Liver (tissue), 3 donors: Measurements from ENCODE around the gene ITGBL1.

Experiments used
- FOXA2 ChIP-seq: IDR thresholded peaks from 2 replicates; pipeline ENCODE4 v1.6.1; 2016; ENCODE audit warnings: antibody characterized with exemption
- RAD21 ChIP-seq, 2 donors: IDR thresholded peaks; 2 replicates each; pipeline ENCODE4 v1.6.1; 2016; ENCODE audit warnings: antibody characterized with exemption in 2 of 2, mild to moderate bottlenecking in 2 of 2
- RXRA ChIP-seq, 2 donors: IDR thresholded peaks; 2 replicates each; pipeline ENCODE4 v1.6.1; 2017 to 2018; ENCODE audit warnings: antibody characterized with exemption in 2 of 2, mild to moderate bottlenecking in 1 of 2
- SP1 ChIP-seq: IDR thresholded peaks from 2 replicates; pipeline ENCODE4 v1.6.1; 2018; ENCODE audit warnings: antibody characterized with exemption, mild to moderate bottlenecking
- TAF1 ChIP-seq: conservative IDR thresholded peaks from 2 replicates; pipeline ENCODE4 v1.6.1; 2016; ENCODE audit warnings: antibody characterized with exemption, mild to moderate bottlenecking
- TF ChIP-seq, protein P1 (sequence below): IDR thresholded peaks from 2 replicates; pipeline ENCODE4 v1.6.1; 2016; ENCODE audit warnings: antibody characterized with exemption
- TF ChIP-seq, protein P2 (sequence below): fragments of 150-350 bp; IDR thresholded peaks from 2 replicates; pipeline ENCODE4 v1.5.1; 2017; ENCODE audit warnings: improper control_type of control experiment, low read depth, low read length; ENCODE audit not compliant: missing input control
- TF ChIP-seq, protein P3 (sequence below): IDR thresholded peaks from 2 replicates; pipeline ENCODE4 v1.6.1; 2016; ENCODE audit warnings: antibody characterized with exemption
- TF ChIP-seq, protein P4 (sequence below): IDR thresholded peaks from 2 replicates; pipeline ENCODE4 v1.6.1; 2016; ENCODE audit warnings: antibody characterized with exemption, mild to moderate bottlenecking
- donor health status: healthy.
- donor health status: healthy.

DNA sequence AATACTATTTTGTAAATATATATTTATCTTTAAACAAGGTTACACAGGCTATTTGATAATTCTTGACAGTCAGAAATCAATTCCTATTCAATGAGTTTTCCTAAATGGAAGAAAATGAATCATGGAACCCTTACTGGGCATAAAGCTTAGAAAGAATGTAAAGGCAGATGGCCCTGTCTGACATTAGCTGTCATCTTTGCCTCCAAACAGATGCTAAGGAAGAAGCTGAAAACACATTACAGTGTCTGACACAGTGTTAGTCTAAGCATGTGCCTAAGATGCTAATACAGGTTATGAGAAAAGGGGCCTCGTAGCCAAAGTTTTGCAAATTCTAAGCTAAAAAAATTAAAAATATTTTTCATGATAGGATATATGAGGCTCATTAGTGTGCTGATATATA is 112.8 kb downstream of the ITGBL1 start:
- TF ChIP-seq, protein P1, sequence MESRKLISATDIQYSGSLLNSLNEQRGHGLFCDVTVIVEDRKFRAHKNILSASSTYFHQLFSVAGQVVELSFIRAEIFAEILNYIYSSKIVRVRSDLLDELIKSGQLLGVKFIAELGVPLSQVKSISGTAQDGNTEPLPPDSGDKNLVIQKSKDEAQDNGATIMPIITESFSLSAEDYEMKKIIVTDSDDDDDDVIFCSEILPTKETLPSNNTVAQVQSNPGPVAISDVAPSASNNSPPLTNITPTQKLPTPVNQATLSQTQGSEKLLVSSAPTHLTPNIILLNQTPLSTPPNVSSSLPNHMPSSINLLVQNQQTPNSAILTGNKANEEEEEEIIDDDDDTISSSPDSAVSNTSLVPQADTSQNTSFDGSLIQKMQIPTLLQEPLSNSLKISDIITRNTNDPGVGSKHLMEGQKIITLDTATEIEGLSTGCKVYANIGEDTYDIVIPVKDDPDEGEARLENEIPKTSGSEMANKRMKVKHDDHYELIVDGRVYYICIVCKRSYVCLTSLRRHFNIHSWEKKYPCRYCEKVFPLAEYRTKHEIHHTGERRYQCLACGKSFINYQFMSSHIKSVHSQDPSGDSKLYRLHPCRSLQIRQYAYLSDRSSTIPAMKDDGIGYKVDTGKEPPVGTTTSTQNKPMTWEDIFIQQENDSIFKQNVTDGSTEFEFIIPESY = no peak
- TF ChIP-seq RAD21 (IDR thresholded peaks at IDR 0.05) (no peak), TAF1 (no peak), FOXA2 (no peak), SP1 (no peak), RXRA (IDR thresholded peaks at IDR 0.05) (no peak)
- TF ChIP-seq, protein P2, sequence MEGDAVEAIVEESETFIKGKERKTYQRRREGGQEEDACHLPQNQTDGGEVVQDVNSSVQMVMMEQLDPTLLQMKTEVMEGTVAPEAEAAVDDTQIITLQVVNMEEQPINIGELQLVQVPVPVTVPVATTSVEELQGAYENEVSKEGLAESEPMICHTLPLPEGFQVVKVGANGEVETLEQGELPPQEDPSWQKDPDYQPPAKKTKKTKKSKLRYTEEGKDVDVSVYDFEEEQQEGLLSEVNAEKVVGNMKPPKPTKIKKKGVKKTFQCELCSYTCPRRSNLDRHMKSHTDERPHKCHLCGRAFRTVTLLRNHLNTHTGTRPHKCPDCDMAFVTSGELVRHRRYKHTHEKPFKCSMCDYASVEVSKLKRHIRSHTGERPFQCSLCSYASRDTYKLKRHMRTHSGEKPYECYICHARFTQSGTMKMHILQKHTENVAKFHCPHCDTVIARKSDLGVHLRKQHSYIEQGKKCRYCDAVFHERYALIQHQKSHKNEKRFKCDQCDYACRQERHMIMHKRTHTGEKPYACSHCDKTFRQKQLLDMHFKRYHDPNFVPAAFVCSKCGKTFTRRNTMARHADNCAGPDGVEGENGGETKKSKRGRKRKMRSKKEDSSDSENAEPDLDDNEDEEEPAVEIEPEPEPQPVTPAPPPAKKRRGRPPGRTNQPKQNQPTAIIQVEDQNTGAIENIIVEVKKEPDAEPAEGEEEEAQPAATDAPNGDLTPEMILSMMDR = no peak
- TF ChIP-seq, protein P3, sequence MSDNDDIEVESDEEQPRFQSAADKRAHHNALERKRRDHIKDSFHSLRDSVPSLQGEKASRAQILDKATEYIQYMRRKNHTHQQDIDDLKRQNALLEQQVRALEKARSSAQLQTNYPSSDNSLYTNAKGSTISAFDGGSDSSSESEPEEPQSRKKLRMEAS = no peak
- TF ChIP-seq, protein P4, sequence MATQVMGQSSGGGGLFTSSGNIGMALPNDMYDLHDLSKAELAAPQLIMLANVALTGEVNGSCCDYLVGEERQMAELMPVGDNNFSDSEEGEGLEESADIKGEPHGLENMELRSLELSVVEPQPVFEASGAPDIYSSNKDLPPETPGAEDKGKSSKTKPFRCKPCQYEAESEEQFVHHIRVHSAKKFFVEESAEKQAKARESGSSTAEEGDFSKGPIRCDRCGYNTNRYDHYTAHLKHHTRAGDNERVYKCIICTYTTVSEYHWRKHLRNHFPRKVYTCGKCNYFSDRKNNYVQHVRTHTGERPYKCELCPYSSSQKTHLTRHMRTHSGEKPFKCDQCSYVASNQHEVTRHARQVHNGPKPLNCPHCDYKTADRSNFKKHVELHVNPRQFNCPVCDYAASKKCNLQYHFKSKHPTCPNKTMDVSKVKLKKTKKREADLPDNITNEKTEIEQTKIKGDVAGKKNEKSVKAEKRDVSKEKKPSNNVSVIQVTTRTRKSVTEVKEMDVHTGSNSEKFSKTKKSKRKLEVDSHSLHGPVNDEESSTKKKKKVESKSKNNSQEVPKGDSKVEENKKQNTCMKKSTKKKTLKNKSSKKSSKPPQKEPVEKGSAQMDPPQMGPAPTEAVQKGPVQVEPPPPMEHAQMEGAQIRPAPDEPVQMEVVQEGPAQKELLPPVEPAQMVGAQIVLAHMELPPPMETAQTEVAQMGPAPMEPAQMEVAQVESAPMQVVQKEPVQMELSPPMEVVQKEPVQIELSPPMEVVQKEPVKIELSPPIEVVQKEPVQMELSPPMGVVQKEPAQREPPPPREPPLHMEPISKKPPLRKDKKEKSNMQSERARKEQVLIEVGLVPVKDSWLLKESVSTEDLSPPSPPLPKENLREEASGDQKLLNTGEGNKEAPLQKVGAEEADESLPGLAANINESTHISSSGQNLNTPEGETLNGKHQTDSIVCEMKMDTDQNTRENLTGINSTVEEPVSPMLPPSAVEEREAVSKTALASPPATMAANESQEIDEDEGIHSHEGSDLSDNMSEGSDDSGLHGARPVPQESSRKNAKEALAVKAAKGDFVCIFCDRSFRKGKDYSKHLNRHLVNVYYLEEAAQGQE = no peak
